ENCODE results near the gene GMPS. TPM values are rescaled to one million over a fixed set of nuclear protein-coding genes. Genes with fewer than 3 reads are reported as not detected.
"Not testable (repeated sequence)": the region's sequence is repeated elsewhere in the genome, so short reads cannot be mapped to it uniquely, and the experiment has no call there.

Gene GMPS
- total RNA-seq, 2 experiments from 2014 or later: 143 to 152 TPM

- Mint-ChIP-seq H3K4me1 (ENCODE audit: low read depth) (no peaks in the 10 kb centered on the region), H3K36me3 (peaks cover 5% of the 10 kb centered on the region), H3K9me3 (no peaks in the 10 kb centered on the region), H3K27me3 (no peaks in the 10 kb centered on the region), H3K4me3 (no peak overlapping the region), H3K27ac (no peak overlapping the region)
- CTCF ChIA-PET: no interaction called here
- DNase-seq: no peak
- intact Hi-C loops (cut with micrococcal nuclease): no loop called here
- POLR2A ChIA-PET: no interaction called here
Observed at GRCh38 chr3:155946178-155946577, 75.7 kb downstream of the GMPS start.

- no peaks in the 10 kb centered on the region for H3K36me3 Mint-ChIP-seq
- POLR2A ChIA-PET: no interaction called here
- H3K27ac Mint-ChIP-seq: no peak overlapping the region
- no peak for DNase-seq
- H3K9me3 Mint-ChIP-seq: no peaks in the 10 kb centered on the region
- CTCF ChIA-PET: no interaction called here
- intact Hi-C loops (cut with micrococcal nuclease): no loop called here
- no peaks in the 10 kb centered on the region for H3K27me3 Mint-ChIP-seq
- H3K4me1 Mint-ChIP-seq (ENCODE audit: low read depth): no peaks in the 10 kb centered on the region
- no peak overlapping the region for H3K4me3 Mint-ChIP-seq
Observed at GRCh38 chr3:155948476-155948875, 78.0 kb downstream of the GMPS start.

- Mint-ChIP-seq H3K4me1 (ENCODE audit: low read depth) (no peaks in the 10 kb centered on the region), H3K27me3 (no peaks in the 10 kb centered on the region), H3K9me3 (no peaks in the 10 kb centered on the region), H3K27ac (no peak overlapping the region), H3K4me3 (no peak overlapping the region), H3K36me3 (no peaks in the 10 kb centered on the region)
- no peak for DNase-seq
- intact Hi-C loops (cut with micrococcal nuclease): no loop called here
- ChIA-PET POLR2A (no interaction called here), CTCF (no interaction called here)
Observed at GRCh38 chr3:155949453-155950217, 79.2 kb downstream of the GMPS start.

- Mint-ChIP-seq H3K36me3 (no peaks in the 10 kb centered on the region), H3K27me3 (no peaks in the 10 kb centered on the region), H3K4me3 (no peak overlapping the region), H3K27ac (no peak overlapping the region), H3K4me1 (ENCODE audit: low read depth) (no peaks in the 10 kb centered on the region), H3K9me3 (no peaks in the 10 kb centered on the region)
- intact Hi-C loops (cut with micrococcal nuclease): no loop called here
- CTCF ChIA-PET: no interaction called here
- DNase-seq: no peak
- POLR2A ChIA-PET: no interaction called here
Observed at GRCh38 chr3:155956508-155957411, 86.3 kb downstream of the GMPS start.

GRCh38 chr3:155957412-155957880 lies 87.0 kb downstream of the GMPS start:
- intact Hi-C loops (cut with micrococcal nuclease): no loop called here
- H3K27me3 Mint-ChIP-seq: no peaks in the 10 kb centered on the region
- CTCF ChIA-PET: no interaction called here
- H3K4me3 Mint-ChIP-seq: no peak overlapping the region
- no peak for DNase-seq
- H3K27ac Mint-ChIP-seq: no peak overlapping the region
- no peaks in the 10 kb centered on the region for H3K9me3 Mint-ChIP-seq
- H3K4me1 Mint-ChIP-seq (ENCODE audit: low read depth): no peaks in the 10 kb centered on the region
- POLR2A ChIA-PET: no interaction called here
- H3K36me3 Mint-ChIP-seq: no peaks in the 10 kb centered on the region

- H3K27me3 Mint-ChIP-seq: no peaks in the 10 kb centered on the region
- no peaks in the 10 kb centered on the region for H3K4me1 Mint-ChIP-seq (ENCODE audit: low read depth)
- no peak overlapping the region for H3K4me3 Mint-ChIP-seq
- no peak for DNase-seq
- intact Hi-C loops (cut with micrococcal nuclease): no loop called here
- ChIA-PET POLR2A (no interaction called here), CTCF (no interaction called here)
- H3K9me3 Mint-ChIP-seq: no peaks in the 10 kb centered on the region
- H3K36me3 Mint-ChIP-seq: no peaks in the 10 kb centered on the region
- H3K27ac Mint-ChIP-seq: no peak overlapping the region
Observed at GRCh38 chr3:155958676-155959075, 88.2 kb downstream of the GMPS start.

GRCh38 chr3:155960060-155960459 lies 89.6 kb downstream of the GMPS start:
- intact Hi-C loops (cut with micrococcal nuclease): no loop called here
- CTCF ChIA-PET: no interaction called here
- Mint-ChIP-seq H3K4me3 (no peak overlapping the region), H3K36me3 (no peaks in the 10 kb centered on the region), H3K4me1 (ENCODE audit: low read depth) (no peaks in the 10 kb centered on the region), H3K27me3 (no peaks in the 10 kb centered on the region), H3K27ac (no peak overlapping the region), H3K9me3 (no peaks in the 10 kb centered on the region)
- POLR2A ChIA-PET: no interaction called here
- DNase-seq: no peak

- H3K4me3 Mint-ChIP-seq; H3K36me3 Mint-ChIP-seq; H3K4me1 Mint-ChIP-seq (ENCODE audit: low read depth); CTCF ChIA-PET; H3K27ac Mint-ChIP-seq; DNase-seq; H3K27me3 Mint-ChIP-seq; intact Hi-C loops (cut with micrococcal nuclease); POLR2A ChIA-PET; H3K9me3 Mint-ChIP-seq: not testable (repeated sequence)
Observed at GRCh38 chr3:155961044-155961443, 90.6 kb downstream of the GMPS start.

GRCh38 chr3:155963570-155963969 lies 93.1 kb downstream of the GMPS start:
- no peaks in the 10 kb centered on the region for H3K4me1 Mint-ChIP-seq (ENCODE audit: low read depth)
- peaks cover 2% of the 10 kb centered on the region for H3K36me3 Mint-ChIP-seq
- DNase-seq: no peak
- intact Hi-C loops (cut with micrococcal nuclease): no loop called here
- CTCF ChIA-PET: interaction anchor here (1.0 kb wide), 1 partner anchor 157 kb away, joined by 3 read pairs; no protein-coding TSS in a partner anchor
- no peaks in the 10 kb centered on the region for H3K9me3 Mint-ChIP-seq
- POLR2A ChIA-PET: no interaction called here
- no peak overlapping the region for H3K4me3 Mint-ChIP-seq
- H3K27me3 Mint-ChIP-seq: no peaks in the 10 kb centered on the region
- no peak overlapping the region for H3K27ac Mint-ChIP-seq

- H3K27ac Mint-ChIP-seq: no peak overlapping the region
- H3K27me3 Mint-ChIP-seq: no peaks in the 10 kb centered on the region
- POLR2A ChIA-PET: no interaction called here
- no peak overlapping the region for H3K4me3 Mint-ChIP-seq
- DNase-seq: no peak
- intact Hi-C loops (cut with micrococcal nuclease): no loop called here
- H3K36me3 Mint-ChIP-seq: peaks cover 2% of the 10 kb centered on the region
- H3K4me1 Mint-ChIP-seq (ENCODE audit: low read depth): no peaks in the 10 kb centered on the region
- H3K9me3 Mint-ChIP-seq: peaks cover 2% of the 10 kb centered on the region
- CTCF ChIA-PET: no interaction called here
Observed at GRCh38 chr3:155970398-155970797, 99.9 kb downstream of the GMPS start.

GRCh38 chr3:155972885-155973584 lies 102.6 kb downstream of the GMPS start:
- Mint-ChIP-seq H3K36me3 (no peaks in the 10 kb centered on the region), H3K9me3 (peaks cover 2% of the 10 kb centered on the region), H3K4me1 (ENCODE audit: low read depth) (no peaks in the 10 kb centered on the region), H3K27ac (no peak overlapping the region), H3K27me3 (no peaks in the 10 kb centered on the region), H3K4me3 (no peak overlapping the region)
- ChIA-PET POLR2A (no interaction called here), CTCF (no interaction called here)
- no peak for DNase-seq
- intact Hi-C loops (cut with micrococcal nuclease): no loop called here

GRCh38 chr3:155978324-155978723 lies 107.9 kb downstream of the GMPS start:
- H3K36me3 Mint-ChIP-seq: no peaks in the 10 kb centered on the region
- no peak overlapping the region for H3K4me3 Mint-ChIP-seq
- CTCF ChIA-PET: no interaction called here
- H3K27me3 Mint-ChIP-seq: no peaks in the 10 kb centered on the region
- H3K9me3 Mint-ChIP-seq: no peaks in the 10 kb centered on the region
- intact Hi-C loops (cut with micrococcal nuclease): no loop called here
- no peak overlapping the region for H3K27ac Mint-ChIP-seq
- DNase-seq: no peak
- POLR2A ChIA-PET: no interaction called here
- no peaks in the 10 kb centered on the region for H3K4me1 Mint-ChIP-seq (ENCODE audit: low read depth)

Data from activated CD4-positive, alpha-beta memory T cell treated with anti-CD3 and anti-CD28 coated beads for 36 hours (primary cell).